Activated T-helper 1 cell treated with anti-CD3 and anti-CD28 coated beads, Interleukin-12 subunit alpha, Interleukin-12 subunit beta, Interleukin-2, Interleukin-4 antibody, amounts not matched to agents 30 ng/mL and 10 ng/mL and 1 ng/mL, durations not matched to agents 14 hours and 24 hours and 36 hours (primary cell): ENCODE data around the gene DAB1. TPM values are rescaled to one million over a fixed set of nuclear protein-coding genes. Genes with fewer than 3 reads are reported as not detected.

ENCODE experiments used
- DNase-seq: peaks from one replicate; pipeline ENCODE4 v3.0.0; 2021; ENCODE audit warnings: low spot score
- H3K27ac Mint-ChIP-seq: one replicate; pipeline ENCODE4 v1.8.0; 2021; ENCODE audit warnings: mild to moderate bottlenecking, mixed read lengths
- H3K27me3 Mint-ChIP-seq: one replicate; pipeline ENCODE4 v1.8.0; 2022; ENCODE audit warnings: mild to moderate bottlenecking, moderate library complexity, mixed read lengths; ENCODE audit not compliant: insufficient read depth
- H3K36me3 Mint-ChIP-seq: one replicate; pipeline ENCODE4 v1.8.0; 2021; ENCODE audit warnings: low read depth, mixed read lengths
- H3K4me1 Mint-ChIP-seq: one replicate; pipeline ENCODE4 v1.8.0; 2021; ENCODE audit warnings: low read depth, mixed read lengths
- H3K4me3 Mint-ChIP-seq: one replicate; pipeline ENCODE4 v1.8.0; 2021; ENCODE audit warnings: mild to moderate bottlenecking, moderate library complexity, mixed read lengths
- H3K9me3 Mint-ChIP-seq: one replicate; pipeline ENCODE4 v1.8.0; 2021; ENCODE audit warnings: mixed read lengths
- intact Hi-C: fragments of 100-400 bp; cut with micrococcal nuclease; formaldehyde crosslinking; loops from one replicate; pipeline ENCODE4 v1.15.1; 2024
- total RNA-seq: library from RNA; stranded (reverse); gene quantifications from 2 replicates; pipeline ENCODE4 v1.2.3, GENCODE V29; 2022

The DAB1 gene
- total RNA-seq, 1 donor from 2014 or later = not detected

DNA sequence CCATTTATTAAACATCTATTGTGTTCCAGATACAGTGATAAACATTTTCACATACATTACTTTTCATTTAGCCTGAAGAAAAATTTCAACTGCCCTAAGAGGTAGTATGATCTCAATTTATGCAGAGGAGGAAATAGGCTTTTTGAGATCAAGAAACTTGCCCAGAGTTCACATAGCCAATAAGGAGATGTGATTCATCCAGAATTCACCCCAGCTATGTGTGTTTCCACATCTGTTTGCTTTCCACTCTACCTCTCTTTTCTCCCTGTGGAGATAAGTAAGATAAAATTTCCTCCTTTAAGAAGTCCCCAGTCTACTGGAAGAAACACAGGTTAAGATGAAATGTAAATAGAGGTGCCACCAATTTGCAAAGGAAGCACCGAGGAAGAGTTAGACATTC lies 258.3 kb downstream of the DAB1 start:
- DNase-seq = no peak
- Mint-ChIP-seq H3K27ac (no peak overlapping the region), H3K4me1 (no peaks in the 10 kb centered on the region), H3K4me3 (no peak overlapping the region), H3K36me3 (no peaks in the 10 kb centered on the region), H3K9me3 (no peaks in the 10 kb centered on the region), H3K27me3 (peaks cover 2% of the 10 kb centered on the region)
- intact Hi-C loops = no loop called here

DNA sequence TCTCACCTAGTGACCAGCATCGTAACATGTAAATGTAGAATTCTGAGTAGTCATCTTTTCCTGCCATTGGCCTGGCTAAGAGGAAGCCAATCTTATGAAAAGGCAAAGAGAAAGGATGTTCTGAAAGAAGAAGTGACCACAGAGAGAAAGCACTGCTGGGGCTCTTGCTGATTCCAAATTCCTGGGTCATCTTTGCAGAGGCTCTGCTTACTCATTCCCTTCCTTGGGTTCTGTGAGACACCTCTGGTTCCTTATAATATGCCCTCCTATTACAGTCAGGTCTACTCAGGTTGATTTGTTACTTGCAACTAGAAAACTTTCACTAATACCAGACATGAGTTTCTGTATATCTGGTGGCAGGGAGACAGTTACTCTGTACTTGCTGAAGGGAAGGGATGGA lies 259.3 kb downstream of the DAB1 start:
- intact Hi-C loops = no loop called here
- H3K27me3 Mint-ChIP-seq = peaks cover 2% of the 10 kb centered on the region
- no peaks in the 10 kb centered on the region for H3K9me3 Mint-ChIP-seq
- H3K27ac Mint-ChIP-seq = no peak overlapping the region
- H3K36me3 Mint-ChIP-seq = no peaks in the 10 kb centered on the region
- no peaks in the 10 kb centered on the region for H3K4me1 Mint-ChIP-seq
- no peak overlapping the region for H3K4me3 Mint-ChIP-seq
- no peak for DNase-seq

DNA sequence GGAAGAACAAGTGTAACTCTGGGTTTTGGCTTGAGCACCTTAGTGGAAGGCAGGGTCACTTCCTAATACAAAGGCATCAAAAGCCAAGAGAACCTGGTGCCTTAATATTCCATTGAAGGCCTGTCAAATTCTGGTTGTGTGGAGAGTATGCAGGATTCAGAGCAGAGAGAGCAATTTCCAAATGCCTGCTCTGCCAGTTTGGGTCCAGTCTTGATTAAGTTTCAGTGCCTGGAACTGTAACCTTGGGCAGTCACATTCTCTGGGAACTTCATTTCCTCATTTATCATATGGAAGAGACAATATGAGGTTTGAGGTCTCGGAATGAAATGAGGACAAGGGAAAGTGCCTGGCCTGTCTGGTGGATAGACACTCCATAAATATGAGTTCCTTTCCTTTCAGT lies 260.1 kb downstream of the DAB1 start:
- no peak overlapping the region for H3K4me3 Mint-ChIP-seq
- intact Hi-C loops = no loop called here
- peaks cover 2% of the 10 kb centered on the region for H3K27me3 Mint-ChIP-seq
- no peak for DNase-seq
- H3K9me3 Mint-ChIP-seq = no peaks in the 10 kb centered on the region
- no peak overlapping the region for H3K27ac Mint-ChIP-seq
- no peaks in the 10 kb centered on the region for H3K4me1 Mint-ChIP-seq
- no peaks in the 10 kb centered on the region for H3K36me3 Mint-ChIP-seq

DNA sequence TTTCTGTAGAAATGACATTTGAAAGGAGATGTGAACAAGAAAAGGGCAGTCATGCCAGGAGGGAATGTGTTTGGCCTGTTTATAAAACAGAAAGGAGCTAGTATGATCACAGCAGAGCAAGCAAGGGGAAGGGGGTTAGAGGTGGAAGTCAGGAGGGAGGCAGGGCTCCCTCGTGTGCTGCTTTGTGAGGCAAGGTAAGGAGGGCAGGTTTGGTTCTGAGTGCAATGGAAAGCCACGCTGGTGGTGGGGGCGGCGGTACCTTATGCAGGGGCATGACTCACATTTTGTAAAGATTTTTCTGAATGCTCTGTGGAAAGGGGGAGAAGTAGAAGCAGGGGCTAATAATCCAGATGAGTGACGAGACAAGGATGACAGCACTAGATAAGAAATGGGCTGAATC lies 260.5 kb downstream of the DAB1 start:
- H3K36me3 Mint-ChIP-seq = no peaks in the 10 kb centered on the region
- H3K27ac Mint-ChIP-seq = no peak overlapping the region
- H3K4me1 Mint-ChIP-seq = no peaks in the 10 kb centered on the region
- DNase-seq = no peak
- no peak overlapping the region for H3K4me3 Mint-ChIP-seq
- intact Hi-C loops = no loop called here
- H3K27me3 Mint-ChIP-seq = peaks cover 2% of the 10 kb centered on the region
- H3K9me3 Mint-ChIP-seq = no peaks in the 10 kb centered on the region

DNA sequence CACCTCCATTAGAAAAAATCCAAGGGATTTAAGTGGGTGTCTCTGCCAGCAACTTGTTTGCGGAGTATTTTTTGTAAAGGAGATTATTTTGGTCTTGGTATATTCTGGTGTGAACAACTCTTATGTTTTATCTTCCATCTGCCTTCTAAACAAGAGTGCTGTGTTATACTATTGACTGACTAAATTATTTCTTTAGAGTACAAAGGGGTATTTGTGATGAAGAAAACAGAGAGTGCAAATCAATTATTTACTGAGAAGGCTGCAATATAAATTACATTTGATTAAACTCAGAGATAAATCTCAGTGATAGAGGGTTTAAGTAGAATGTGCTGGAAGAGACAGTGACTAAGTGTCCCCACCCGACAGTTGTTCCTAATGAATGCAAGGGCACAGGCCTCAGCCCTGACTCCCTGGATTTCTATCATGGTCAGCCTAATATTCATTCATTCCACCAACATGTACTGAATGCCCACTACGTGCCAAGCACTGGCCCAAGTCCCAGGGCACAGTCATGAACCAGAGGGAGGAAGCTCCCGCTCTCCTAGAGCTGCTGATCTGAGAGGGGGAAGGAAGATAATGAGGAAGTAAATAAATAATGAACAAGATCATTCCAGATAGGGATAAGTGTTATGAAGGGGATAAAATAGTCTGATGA lies 261.1 kb downstream of the DAB1 start:
- DNase-seq = no peak
- Mint-ChIP-seq H3K27ac (no peak overlapping the region), H3K4me1 (no peaks in the 10 kb centered on the region), H3K36me3 (no peaks in the 10 kb centered on the region), H3K27me3 (peaks cover 2% of the 10 kb centered on the region), H3K4me3 (no peak overlapping the region), H3K9me3 (no peaks in the 10 kb centered on the region)
- intact Hi-C loops = no loop called here

DNA sequence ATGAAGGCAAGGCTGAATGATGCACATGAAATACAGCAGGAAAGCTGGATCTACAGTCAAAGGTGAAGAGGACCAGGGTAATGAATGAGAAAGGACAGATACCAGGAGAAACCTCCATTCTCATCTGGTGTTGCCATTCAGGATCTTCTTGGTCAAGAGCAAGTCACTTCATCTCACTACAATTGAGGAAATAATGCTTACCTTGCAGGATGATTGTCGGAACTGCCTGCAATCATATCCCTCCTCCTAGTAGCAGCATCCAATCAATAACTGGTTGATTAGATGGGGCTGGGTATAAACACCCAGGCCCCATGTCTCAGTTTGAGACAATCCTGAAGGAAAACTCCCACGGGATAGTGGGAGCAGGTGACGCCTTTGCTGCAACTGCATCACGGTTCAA lies 263.3 kb downstream of the DAB1 start:
- no peaks in the 10 kb centered on the region for H3K36me3 Mint-ChIP-seq
- no peak overlapping the region for H3K4me3 Mint-ChIP-seq
- no peaks in the 10 kb centered on the region for H3K4me1 Mint-ChIP-seq
- DNase-seq = no peak
- H3K9me3 Mint-ChIP-seq = no peaks in the 10 kb centered on the region
- no peak overlapping the region for H3K27ac Mint-ChIP-seq
- H3K27me3 Mint-ChIP-seq = peaks cover 2% of the 10 kb centered on the region
- intact Hi-C loops = no loop called here

DNA sequence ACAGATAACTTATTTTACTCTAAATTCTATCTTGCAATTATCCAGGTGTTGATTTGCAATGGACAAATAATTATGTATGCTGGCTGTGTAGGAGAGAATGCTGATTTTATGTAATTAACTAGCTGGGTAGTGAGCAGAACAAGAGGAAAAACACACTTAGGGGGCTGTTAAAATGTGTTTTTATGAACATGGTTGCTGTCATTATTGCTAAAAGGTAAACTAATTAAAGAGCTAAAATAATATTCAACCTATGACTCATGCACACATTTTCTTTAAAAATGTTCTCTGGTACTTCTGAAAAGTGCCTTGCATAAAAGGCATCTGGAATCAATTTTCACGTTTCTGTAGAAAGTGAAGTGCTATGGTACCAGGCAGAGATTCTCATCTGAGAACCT lies 265.3 kb downstream of the DAB1 start:
- H3K4me3 Mint-ChIP-seq = no peak overlapping the region
- H3K27ac Mint-ChIP-seq = no peak overlapping the region
- DNase-seq = no peak
- intact Hi-C loops = no loop called here
- H3K4me1 Mint-ChIP-seq = no peaks in the 10 kb centered on the region
- peaks cover 2% of the 10 kb centered on the region for H3K27me3 Mint-ChIP-seq
- no peaks in the 10 kb centered on the region for H3K9me3 Mint-ChIP-seq
- H3K36me3 Mint-ChIP-seq = no peaks in the 10 kb centered on the region

DNA sequence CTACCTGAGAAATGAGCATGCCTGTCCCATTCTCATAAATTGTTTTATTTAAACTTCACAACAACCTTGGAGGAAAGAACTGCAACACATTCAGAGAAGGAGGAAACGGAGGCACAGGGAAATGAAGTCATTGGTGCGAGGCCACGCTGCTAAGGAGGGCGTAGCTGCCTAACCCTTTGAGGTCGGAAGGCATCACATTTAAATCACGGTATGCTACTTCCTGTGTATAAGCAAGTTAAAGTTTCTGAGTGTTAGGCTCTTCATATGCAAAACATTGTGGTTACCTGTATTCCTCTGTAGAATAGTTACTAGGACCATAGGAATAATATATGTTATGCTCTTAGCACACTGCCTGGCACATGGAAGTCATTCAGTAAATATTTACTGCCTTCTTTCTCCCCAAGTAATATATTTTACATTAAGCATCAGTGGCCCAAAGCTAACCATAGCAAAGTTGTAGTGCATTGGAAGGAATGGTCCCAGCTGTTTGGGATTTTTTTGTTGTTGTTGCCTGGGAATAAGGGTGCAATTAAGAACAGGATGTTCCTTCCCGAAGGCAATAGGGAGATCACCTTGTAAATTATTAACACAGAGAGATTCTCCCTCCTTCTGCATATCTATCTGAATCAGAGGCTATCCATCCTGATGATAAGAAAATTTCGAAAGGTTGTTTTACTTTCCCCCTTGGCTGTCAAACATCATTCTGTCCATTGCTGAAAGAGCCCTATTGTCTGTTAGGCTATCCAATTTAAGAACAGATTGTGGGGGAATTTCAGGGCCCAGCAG lies 265.8 kb downstream of the DAB1 start:
- H3K4me1 Mint-ChIP-seq = no peaks in the 10 kb centered on the region
- intact Hi-C loops = no loop called here
- H3K9me3 Mint-ChIP-seq = no peaks in the 10 kb centered on the region
- H3K4me3 Mint-ChIP-seq = no peak overlapping the region
- no peak overlapping the region for H3K27ac Mint-ChIP-seq
- DNase-seq = no peak
- H3K36me3 Mint-ChIP-seq = no peaks in the 10 kb centered on the region
- H3K27me3 Mint-ChIP-seq = peaks cover 2% of the 10 kb centered on the region

DNA sequence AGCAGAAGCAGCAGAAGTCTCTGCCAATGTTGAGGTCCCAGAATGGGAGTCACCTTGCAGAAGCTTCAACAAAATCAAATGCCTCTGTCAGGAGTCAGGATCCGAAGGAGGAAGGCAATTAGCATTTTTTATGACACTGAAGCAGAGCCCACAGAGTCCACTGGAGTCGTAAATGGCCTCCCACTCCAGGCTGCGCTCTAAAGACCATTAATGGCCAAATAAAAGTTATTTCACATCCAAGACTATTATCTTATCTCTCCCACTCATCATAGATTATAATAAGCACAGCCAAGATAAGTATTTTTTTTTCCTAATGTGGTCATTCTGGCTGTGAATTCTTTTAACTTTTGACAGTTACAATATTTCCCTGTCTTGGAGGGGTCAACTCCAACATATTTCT lies 267.0 kb downstream of the DAB1 start:
- Mint-ChIP-seq H3K27me3 (no peaks in the 10 kb centered on the region), H3K36me3 (no peaks in the 10 kb centered on the region), H3K4me3 (no peak overlapping the region), H3K9me3 (no peaks in the 10 kb centered on the region), H3K27ac (no peak overlapping the region), H3K4me1 (no peaks in the 10 kb centered on the region)
- no peak for DNase-seq
- intact Hi-C loops = no loop called here

DNA sequence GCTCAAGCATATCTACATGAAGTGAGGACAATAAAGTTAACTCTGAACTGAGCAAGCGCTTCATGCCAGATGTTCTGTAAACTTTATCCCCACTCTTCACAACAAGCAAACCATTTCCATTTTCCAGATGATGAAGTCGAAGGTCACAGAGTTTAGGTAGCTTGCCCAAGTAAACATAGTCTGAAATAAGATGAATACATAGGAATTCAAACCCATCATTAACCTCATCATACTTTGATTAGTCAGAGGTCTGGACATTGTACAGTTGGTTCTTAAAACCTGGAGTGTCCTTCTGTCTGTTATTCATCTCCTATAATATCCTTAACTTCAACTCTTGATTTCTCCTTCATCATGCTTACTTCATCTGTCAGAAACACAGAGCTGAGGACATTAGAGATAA lies 277.8 kb downstream of the DAB1 start:
- intact Hi-C loops = no loop called here
- Mint-ChIP-seq H3K27me3 (no peaks in the 10 kb centered on the region), H3K4me1 (no peaks in the 10 kb centered on the region), H3K27ac (no peak overlapping the region), H3K36me3 (no peaks in the 10 kb centered on the region), H3K4me3 (no peak overlapping the region), H3K9me3 (no peaks in the 10 kb centered on the region)
- DNase-seq = no peak

DNA sequence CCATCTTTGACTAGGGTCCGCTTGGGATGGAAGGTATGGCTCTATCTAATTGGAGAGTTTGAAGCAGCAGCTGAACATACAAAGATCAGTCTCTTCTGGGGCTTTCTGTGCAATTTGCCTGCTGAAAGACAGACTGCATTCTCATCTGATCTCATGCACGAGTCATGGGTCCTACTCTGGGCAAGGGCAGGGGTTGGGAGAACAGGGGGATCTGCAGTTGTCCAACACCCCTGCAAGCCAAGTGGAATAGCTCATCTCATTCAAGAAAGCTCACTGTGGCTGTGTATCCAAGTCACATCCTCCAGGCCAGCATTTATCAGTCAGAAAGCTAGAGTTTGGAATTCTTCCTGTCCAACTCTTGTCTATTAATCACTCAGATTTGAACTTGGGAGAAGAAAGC lies 280.9 kb downstream of the DAB1 start:
- H3K9me3 Mint-ChIP-seq = no peaks in the 10 kb centered on the region
- DNase-seq = no peak
- no peaks in the 10 kb centered on the region for H3K36me3 Mint-ChIP-seq
- intact Hi-C loops = no loop called here
- no peaks in the 10 kb centered on the region for H3K4me1 Mint-ChIP-seq
- no peaks in the 10 kb centered on the region for H3K27me3 Mint-ChIP-seq
- no peak overlapping the region for H3K4me3 Mint-ChIP-seq
- H3K27ac Mint-ChIP-seq = no peak overlapping the region

DNA sequence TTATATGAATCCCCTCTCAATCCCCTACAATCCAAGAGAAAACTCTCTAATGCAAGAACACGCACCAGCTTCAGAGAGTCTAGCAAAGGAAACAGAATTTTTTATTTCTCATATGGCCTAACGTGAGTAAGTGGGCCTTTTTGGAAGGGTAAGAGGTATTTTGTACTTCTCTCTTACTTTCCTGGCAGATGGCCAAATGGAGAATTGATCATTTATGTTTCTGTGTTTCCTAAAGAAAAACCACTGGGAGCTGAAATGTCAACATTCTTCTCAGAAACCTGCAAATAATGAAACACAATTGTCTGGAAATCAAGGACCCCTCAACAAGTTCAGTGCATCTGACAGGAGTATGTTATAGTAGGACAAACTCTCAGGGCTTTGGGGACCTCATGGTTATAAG lies 281.7 kb downstream of the DAB1 start:
- Mint-ChIP-seq H3K4me3 (no peak overlapping the region), H3K4me1 (no peaks in the 10 kb centered on the region), H3K27me3 (no peaks in the 10 kb centered on the region)

DNA sequence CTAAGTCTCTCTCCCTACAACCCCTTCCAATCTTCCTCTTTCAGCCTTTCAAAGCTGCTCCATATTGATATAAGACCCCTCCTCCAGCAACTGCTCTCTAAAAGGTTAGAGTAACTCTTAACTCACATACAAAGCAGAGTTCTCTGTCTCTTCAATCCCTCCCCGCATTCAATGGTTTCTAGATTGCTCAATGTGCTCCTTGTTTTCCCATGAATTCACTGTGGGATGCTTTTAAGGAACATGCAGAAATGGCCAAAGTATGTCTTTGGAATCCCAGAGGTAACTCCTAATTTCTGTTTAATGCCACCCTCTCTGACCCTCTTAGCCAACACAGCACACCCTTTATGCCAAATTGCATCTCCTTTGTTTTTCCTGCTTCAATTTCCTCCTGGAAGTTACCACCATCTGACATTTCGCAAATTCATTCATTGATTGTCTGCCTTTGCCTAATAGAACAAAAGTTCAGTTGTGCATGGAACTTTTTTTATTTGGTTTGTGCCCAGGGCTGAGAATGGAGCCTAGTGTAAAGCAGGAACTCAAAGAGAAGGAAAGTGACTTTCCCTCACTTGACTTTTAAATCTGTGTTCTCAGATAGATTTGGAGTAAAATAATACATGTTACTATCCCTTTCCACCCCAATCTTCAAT lies 285.3 kb downstream of the DAB1 start:
- Mint-ChIP-seq H3K4me3 (no peak overlapping the region), H3K4me1 (no peaks in the 10 kb centered on the region), H3K27ac (no peak overlapping the region), H3K36me3 (no peaks in the 10 kb centered on the region), H3K27me3 (no peaks in the 10 kb centered on the region), H3K9me3 (no peaks in the 10 kb centered on the region)
- intact Hi-C loops = no loop called here
- no peak for DNase-seq

More for the DNA sequence above, 281.7 kb downstream of the DAB1 start:
- Mint-ChIP-seq H3K9me3 (no peaks in the 10 kb centered on the region), H3K27ac (no peak overlapping the region), H3K36me3 (no peaks in the 10 kb centered on the region)
- DNase-seq = no peak
- intact Hi-C loops = no loop called here
